NCI-H446 (cell line): Measurements from ENCODE around the gene RASAL1.
A peak's percentile ranks its signal among the peaks of the same experiment; 100 is the strongest.

Experiments
- DNase-seq, 2 experiments: peaks; one replicate each; lab custom pipeline; 2025; lab: John Stamatoyannopoulos, UW

RASAL1 gene

DNA sequence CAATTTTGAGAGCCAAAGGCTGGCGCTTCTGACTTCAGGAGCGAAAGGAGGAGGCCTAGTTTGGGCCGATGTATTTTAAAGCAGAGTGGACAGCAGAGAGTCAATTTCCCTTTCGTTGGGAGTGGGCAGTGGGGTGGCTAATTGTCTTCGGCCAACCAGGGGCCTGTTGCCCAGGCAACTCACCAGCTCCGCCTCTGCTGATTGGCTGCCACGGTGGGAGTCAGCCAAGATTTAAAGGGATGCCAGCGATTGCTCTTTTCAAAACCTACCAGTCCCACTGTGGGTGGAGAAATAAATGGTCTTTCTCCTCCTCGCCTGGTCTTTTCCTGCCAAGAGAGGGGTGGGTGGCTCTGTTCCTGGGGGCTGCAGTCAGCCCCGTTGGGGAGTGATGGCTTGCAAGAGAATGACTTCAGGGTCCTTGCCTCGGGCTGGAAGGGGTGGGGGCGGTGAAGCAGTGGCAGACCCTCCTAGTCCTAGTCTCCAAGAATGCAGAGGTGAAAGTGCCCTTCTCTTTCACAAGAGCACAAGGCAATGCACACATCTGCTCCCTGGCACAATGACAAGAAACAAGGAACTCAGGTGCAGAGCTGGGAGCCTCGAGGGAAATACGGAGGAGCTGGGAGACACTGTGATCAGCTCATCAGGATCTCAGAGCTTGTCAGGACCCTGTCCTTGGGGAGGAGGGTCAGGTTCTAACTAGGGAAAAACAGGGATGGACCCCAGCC, 37.7 kb downstream of the RASAL1 start:
- peak; percentile 43 to 74 for DNase-seq

- no peak for DNase-seq
These were observed 38.7 kb downstream of the RASAL1 start for GRCh38 chr12:113096675-113097461.

DNA sequence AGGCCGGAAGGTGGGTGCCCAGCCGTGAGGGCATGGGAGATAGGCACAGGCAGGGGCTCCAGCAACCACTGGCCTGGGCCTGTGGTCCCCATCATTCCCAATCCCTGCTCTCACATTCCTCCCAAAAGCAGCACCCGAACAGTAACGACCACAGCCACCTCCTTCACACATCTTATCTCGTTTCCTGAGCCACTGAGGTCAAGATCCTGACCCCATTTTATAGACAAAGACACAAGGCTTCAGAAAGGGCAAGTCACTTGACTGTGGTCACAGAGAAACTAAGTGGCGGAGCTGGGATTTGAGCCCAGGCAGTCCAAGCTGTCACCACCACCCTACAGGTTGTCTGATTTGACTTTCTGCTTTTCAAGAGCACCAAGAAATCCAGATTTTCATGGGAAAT, 40.2 kb downstream of the RASAL1 start:
- no peak for DNase-seq

GRCh38 chr12:113094738-113095137, 40.8 kb downstream of the RASAL1 start:
- DNase-seq = no peak

GRCh38 chr12:113093409-113094101, 42.0 kb downstream of the RASAL1 start:
- no peak for DNase-seq

GRCh38 chr12:113092607-113093408, 42.8 kb downstream of the RASAL1 start:
- DNase-seq = no peak

DNA sequence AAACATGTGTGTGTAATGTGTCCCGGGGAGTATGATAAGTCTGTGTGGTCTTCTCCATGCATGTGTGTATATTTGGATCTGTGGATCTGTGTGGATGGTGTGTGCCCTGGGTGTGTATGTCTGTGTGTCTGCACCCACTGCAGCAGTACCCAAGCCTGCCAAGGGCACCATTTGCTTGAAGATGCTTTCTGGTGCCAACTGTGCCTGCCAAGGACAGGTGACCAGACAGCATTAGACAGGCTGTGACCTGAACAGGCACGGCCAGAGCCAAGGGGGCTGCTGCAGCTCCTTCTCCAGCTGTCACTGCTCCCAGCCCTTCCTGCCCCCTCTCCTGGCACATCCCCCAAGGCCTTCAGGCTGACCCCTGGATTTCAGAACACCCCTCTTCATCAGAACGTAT, 44.1 kb downstream of the RASAL1 start:
- DNase-seq = no peak

DNA sequence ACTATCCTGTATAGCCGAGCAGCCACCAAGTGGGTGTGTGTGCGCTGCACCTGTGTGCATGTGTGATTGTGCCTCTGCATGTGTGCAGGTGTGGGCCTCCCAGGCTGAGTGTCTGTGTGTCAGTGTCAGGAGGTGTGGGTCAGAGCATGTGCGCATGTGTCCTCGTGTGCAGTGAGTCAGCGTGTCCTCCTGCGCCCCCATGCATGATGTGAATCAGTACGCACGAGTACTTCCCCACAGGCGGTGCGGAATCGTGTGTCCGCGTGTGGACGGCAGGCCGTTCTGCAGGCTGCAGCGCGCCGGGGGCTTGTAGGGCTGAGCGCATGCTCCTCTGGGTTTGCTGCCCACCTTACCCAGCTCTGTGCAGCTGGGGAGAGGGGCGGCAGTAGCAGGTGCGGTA, 44.8 kb downstream of the RASAL1 start:
- DNase-seq = no peak

- no peak for DNase-seq
These were observed 45.7 kb downstream of the RASAL1 start for GRCh38 chr12:113089839-113090238.

DNA sequence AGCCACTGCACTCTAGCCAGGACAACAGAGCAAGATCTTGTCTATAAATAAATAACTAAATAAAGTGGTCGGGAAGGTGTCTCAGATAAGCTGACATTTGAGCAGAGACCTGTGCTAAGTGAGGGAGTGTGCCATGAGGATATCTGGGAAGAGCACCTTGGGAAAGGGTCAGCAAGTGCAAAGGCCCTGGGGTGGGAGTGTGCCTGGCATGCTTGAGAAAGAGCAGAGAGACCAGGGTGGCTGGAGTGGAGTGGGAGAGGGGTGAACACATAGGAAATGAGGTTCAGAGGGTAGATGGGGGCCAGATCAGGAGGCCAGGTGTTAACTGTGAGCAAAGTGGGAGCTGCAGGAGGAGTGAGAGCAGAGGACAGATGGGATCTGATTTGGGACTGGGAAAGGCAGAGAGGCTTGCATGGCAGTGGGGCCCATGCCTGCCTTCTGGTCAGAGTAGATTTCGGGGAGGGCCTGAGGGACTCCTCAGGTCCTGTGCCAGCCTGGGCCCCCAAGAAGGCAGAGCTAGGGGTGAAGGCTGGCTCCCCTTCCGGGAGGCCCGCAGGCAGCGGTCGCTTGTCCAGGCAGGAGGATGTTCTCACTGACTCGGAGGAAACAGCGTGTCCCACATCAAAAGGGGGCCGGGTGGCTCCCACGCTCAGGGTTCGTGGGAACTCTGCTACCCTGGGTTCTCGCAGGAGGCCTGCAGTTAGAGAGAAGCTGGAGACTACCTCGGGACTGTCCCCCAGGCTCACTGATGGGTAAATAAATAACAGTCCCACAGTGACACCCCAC, 46.4 kb downstream of the RASAL1 start:
- no peak for DNase-seq

DNA sequence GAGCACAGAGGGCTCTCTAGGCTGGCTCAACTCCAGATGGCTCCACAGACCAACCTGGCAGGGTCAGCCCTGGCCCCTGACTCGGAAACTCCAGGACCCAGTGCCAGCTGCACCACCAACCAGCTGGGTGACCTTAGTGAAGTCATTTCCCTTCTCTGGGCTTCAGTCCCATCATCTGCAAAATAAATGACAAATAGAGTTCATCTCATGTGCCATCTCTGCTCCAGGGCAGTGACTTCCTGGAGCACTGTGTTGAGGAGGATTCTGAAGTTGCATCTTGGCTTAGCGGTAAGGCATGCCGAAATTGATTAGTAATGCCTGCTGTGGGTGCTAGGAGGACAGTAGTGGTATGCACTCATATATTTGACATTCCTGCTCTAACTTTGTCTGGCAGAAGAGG, 47.5 kb downstream of the RASAL1 start:
- no peak for DNase-seq

GRCh38 chr12:113087193-113087592, 48.4 kb downstream of the RASAL1 start:
- DNase-seq = no peak

- DNase-seq = no peak
These were observed 49.1 kb downstream of the RASAL1 start for GRCh38 chr12:113086249-113087164.

- DNase-seq = no peak
These were observed 51.6 kb downstream of the RASAL1 start for GRCh38 chr12:113083863-113084435.

DNA sequence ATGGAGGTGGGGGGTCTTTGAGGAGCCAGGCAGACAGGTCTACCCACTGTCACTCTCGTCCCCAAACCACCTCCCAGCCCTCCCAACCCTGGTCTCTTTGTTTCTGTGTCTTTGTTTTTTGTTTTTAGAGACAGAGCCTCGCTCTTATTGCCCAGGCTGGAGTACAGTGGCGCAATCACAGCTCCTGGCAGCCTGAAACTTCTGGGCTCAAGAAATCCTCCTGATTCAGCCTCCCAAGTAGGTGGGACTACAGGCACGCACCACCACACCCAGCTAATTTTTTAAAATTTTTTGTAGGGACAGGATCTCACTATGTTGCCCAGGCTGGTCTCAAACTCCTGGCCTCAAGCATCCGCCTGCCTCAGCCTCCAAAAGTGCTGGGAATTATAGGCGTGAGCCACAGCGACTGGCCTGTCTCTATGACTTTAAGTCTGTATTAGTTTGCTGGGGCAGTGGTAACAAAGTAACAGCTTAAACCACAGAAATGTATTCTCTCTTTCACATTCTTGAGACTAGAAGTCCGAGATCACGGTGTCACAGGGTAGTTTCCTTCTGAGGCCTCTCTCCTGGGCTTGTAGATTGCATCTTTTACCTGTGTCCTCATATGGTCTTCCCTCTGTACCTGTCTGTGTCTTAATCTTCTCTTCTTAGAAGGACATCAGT, 52.9 kb downstream of the RASAL1 start:
- DNase-seq = no peak

- DNase-seq = no peak
These were observed 53.7 kb downstream of the RASAL1 start for GRCh38 chr12:113081873-113082272.

DNA sequence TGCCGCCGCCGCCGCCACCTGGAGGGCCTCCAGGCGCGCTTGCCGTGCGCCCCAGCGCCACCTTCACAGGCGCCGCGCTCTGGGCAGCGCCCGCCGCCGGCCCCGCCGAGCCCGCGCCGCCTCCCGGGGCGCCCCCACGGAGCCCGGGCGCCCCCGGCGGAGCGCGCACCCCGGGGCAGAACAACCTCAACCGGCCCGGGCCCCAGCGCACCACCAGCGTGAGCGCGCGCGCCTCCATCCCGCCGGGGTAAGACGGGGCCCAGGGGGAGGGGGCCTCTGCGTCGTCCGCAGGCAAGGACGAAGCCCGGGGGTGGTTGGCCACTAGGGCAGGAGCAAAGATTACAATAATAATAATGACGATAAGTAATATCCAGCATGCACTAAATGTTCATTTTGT, 57.7 kb downstream of the RASAL1 start:
- DNase-seq = no peak

DNA sequence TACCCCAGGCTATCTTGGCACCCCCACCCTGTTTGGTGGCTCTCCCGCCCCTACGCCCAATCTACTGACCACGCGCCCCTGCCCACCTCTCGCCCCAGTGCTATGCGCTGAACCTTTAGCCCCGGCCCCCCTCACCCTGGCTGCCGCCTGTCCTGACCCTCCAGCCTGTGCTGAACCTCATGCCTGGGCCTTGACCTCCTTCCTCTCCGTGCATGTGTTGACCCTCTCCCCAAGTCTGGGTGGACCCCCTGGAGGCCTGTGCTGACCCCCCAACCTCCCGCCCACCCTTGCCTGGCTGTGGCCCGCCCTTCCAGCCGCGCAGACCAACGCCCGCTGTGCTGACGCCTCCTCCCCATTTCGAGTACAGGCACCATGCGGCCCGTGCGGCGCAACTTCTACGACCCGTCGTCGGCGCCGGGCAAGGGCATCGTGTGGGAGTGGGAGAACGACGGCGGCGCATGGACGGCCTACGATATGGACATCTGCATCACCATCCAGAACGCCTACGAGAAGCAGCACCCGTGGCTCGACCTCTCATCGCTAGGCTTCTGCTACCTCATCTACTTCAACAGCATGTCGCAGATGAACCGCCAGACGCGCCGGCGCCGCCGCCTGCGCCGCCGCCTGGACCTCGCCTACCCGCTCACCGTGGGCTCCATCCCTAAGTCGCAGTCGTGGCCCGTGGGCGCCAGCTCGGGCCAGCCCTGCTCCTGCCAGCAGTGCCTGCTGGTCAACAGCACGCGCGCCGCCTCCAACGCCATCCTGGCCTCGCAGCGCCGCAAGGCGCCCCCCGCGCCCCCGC, 58.3 kb downstream of the RASAL1 start:
- no peak for DNase-seq
